Suprapubic skin (tissue), 4 donors: Measurements from ENCODE around the gene ROBO2. TPM values are rescaled to one million over a fixed set of nuclear protein-coding genes. Genes with fewer than 3 reads are reported as not detected.

ENCODE experiments used
- DNase-seq, 2 donors: peaks; one replicate each; pipeline ENCODE4 v3.0.0-alpha.2; 2019; ENCODE audit warnings: low spot score in 2 of 2
- H3K27ac ChIP-seq: fragments of 200-600 bp; sonication (generic); one replicate; pipeline ENCODE4 v1.5.1; 2019
- H3K27me3 ChIP-seq: fragments of 200-600 bp; sonication (generic); one replicate; pipeline ENCODE4 v1.5.1; 2019
- H3K36me3 ChIP-seq: fragments of 200-600 bp; sonication (generic); one replicate; pipeline ENCODE4 v1.5.1; 2019
- H3K4me1 ChIP-seq: fragments of 200-600 bp; sonication (generic); one replicate; pipeline ENCODE4 v1.5.1; 2019
- H3K4me3 ChIP-seq: fragments of 200-600 bp; sonication (generic); one replicate; pipeline ENCODE4 v1.5.1; 2019; ENCODE audit warnings: mild to moderate bottlenecking
- H3K9me3 ChIP-seq: fragments of 200-600 bp; sonication (generic); one replicate; pipeline ENCODE4 v1.5.1; 2019
- EP300 ChIP-seq: sonication (generic); formaldehyde crosslinking; IDR thresholded peaks from one replicate; pipeline ENCODE4 v1.6.1; 2017; ENCODE audit warnings: antibody characterized with exemption
- POLR2A ChIP-seq, 2 donors: fragments of 450-650 bp; IDR thresholded peaks; one replicate each; pipeline ENCODE4 v1.6.1; 2017; ENCODE audit warnings: antibody characterized with exemption in 2 of 2, mild to moderate bottlenecking in 2 of 2, moderate library complexity in 2 of 2
- POLR2AphosphoS5 ChIP-seq, 3 donors: sonication (generic); formaldehyde crosslinking; IDR thresholded peaks; one replicate each; pipeline ENCODE4 v1.6.1; 2017; ENCODE audit warnings: antibody characterized with exemption in 3 of 3
- WGBS: methylation state at CpG from one replicate; pipeline ENCODE4 v1.1.5; 2018; 5-methylcytosine and 5-hydroxymethylcytosine counted together
- total RNA-seq, 4 donors: library from RNA; depleted of rRNA; stranded (reverse); fragments of >200 nt; gene quantifications; one replicate each; pipeline ENCODE4 v1.1.0, GENCODE V29; 2016
- TF ChIP-seq, protein P1 (sequence below), 2 donors: fragments of 200-600 bp in 1 of 2; fragments of 450-650 bp in 1 of 2; sonication (generic) in 1 of 2; IDR thresholded peaks; one replicate each; pipeline ENCODE4 v1.5.1; 2016 to 2019; ENCODE audit warnings: antibody characterized with exemption in 2 of 2, mild to moderate bottlenecking in 1 of 2, moderate library complexity in 1 of 2

Gene ROBO2
- total RNA-seq, 4 donors from 2014 or later: 0.95 to 6.7 (median 2.2) TPM

DNA sequence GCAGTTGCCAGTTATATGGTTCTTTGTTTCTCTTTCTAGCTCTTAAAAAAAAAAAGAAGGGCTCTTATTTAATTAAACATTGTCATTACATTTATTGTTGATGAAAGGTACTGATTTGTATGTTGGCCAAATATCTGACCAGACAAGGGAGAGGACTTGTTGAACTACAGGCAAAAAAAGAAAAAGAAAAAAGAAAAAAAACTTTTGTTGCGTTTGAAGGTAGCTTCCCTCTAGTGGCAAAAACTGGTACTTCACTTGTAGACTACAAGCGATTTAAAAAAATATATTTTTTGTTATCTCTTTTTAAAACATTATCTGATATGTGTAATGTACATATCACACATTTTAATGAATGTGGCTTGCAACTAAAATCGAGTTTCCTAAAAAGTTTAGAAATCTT lies 280.6 kb downstream of the ROBO2 start:
- no peaks in the 10 kb centered on the region for H3K27me3 ChIP-seq
- H3K9me3 ChIP-seq: no peaks in the 10 kb centered on the region
- no peaks in the 10 kb centered on the region for H3K36me3 ChIP-seq
- 32% methylated on average over 3 of the region's 3 CpGs for WGBS
- H3K4me3 ChIP-seq: no peak overlapping the region
- no peak overlapping the region for H3K27ac ChIP-seq
- DNase-seq: no peak
- TF ChIP-seq, protein P1, sequence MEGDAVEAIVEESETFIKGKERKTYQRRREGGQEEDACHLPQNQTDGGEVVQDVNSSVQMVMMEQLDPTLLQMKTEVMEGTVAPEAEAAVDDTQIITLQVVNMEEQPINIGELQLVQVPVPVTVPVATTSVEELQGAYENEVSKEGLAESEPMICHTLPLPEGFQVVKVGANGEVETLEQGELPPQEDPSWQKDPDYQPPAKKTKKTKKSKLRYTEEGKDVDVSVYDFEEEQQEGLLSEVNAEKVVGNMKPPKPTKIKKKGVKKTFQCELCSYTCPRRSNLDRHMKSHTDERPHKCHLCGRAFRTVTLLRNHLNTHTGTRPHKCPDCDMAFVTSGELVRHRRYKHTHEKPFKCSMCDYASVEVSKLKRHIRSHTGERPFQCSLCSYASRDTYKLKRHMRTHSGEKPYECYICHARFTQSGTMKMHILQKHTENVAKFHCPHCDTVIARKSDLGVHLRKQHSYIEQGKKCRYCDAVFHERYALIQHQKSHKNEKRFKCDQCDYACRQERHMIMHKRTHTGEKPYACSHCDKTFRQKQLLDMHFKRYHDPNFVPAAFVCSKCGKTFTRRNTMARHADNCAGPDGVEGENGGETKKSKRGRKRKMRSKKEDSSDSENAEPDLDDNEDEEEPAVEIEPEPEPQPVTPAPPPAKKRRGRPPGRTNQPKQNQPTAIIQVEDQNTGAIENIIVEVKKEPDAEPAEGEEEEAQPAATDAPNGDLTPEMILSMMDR (IDR thresholded peaks at IDR 0.05): peak in 1 of 2 donors; percentile 49
- TF ChIP-seq POLR2AphosphoS5 (IDR thresholded peaks at IDR 0.05): no peak
- no peaks in the 10 kb centered on the region for H3K4me1 ChIP-seq

GRCh38 chr3:77321646-77322045 lies 281.7 kb downstream of the ROBO2 start:
- TF ChIP-seq POLR2AphosphoS5 (IDR thresholded peaks at IDR 0.05): no peak
- TF ChIP-seq, protein P1 (IDR thresholded peaks at IDR 0.05): no peak
- no peak for TF ChIP-seq EP300
- no peak for TF ChIP-seq POLR2A (IDR thresholded peaks at IDR 0.05)
- Histone ChIP-seq H3K27ac (no peak overlapping the region), H3K4me3 (no peak overlapping the region), H3K9me3 (no peaks in the 10 kb centered on the region), H3K27me3 (no peaks in the 10 kb centered on the region), H3K4me1 (no peaks in the 10 kb centered on the region), H3K36me3 (no peaks in the 10 kb centered on the region)
- 53% methylated on average over 6 of the region's 6 CpGs for WGBS
- DNase-seq: no peak

- no peak overlapping the region for H3K27ac ChIP-seq
- H3K27me3 ChIP-seq: no peaks in the 10 kb centered on the region
- no peaks in the 10 kb centered on the region for H3K9me3 ChIP-seq
- no peaks in the 10 kb centered on the region for H3K36me3 ChIP-seq
- DNase-seq: no peak
- H3K4me3 ChIP-seq: no peak overlapping the region
- TF ChIP-seq EP300 (no peak), POLR2AphosphoS5 (IDR thresholded peaks at IDR 0.05) (no peak), POLR2A (IDR thresholded peaks at IDR 0.05) (no peak)
- TF ChIP-seq, protein P1 (IDR thresholded peaks at IDR 0.05): no peak
- H3K4me1 ChIP-seq: peaks cover 6% of the 10 kb centered on the region
Measured at GRCh38 chr3:77323626-77324025, 283.7 kb downstream of the ROBO2 start.

DNA sequence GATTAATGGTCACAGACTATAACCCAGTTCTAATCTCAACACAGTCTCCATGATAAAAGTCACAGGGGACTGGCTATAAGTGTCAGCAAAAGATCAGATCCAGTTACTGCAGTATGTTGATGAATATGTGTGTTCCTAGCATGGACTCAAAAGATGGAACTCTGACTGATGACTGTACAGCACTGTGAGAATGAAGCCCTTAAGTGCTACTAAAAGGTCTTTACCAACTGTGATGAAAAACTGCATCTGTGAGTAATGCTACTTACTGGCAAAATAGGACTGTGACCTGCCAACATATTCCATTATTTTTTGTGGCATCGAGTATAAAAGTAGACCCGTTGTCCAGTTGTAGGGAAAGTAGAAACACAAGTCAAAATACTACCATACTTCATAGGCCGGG lies 284.2 kb downstream of the ROBO2 start:
- H3K27me3 ChIP-seq: no peaks in the 10 kb centered on the region
- WGBS: 81% methylated on average over 3 of the region's 3 CpGs
- no peak for DNase-seq
- peaks cover 6% of the 10 kb centered on the region for H3K4me1 ChIP-seq
- no peak overlapping the region for H3K4me3 ChIP-seq
- H3K36me3 ChIP-seq: no peaks in the 10 kb centered on the region
- no peak overlapping the region for H3K27ac ChIP-seq
- TF ChIP-seq POLR2A (IDR thresholded peaks at IDR 0.05) (no peak), EP300 (no peak), POLR2AphosphoS5 (IDR thresholded peaks at IDR 0.05) (no peak)
- TF ChIP-seq, protein P1 (IDR thresholded peaks at IDR 0.05): no peak
- no peaks in the 10 kb centered on the region for H3K9me3 ChIP-seq

DNA sequence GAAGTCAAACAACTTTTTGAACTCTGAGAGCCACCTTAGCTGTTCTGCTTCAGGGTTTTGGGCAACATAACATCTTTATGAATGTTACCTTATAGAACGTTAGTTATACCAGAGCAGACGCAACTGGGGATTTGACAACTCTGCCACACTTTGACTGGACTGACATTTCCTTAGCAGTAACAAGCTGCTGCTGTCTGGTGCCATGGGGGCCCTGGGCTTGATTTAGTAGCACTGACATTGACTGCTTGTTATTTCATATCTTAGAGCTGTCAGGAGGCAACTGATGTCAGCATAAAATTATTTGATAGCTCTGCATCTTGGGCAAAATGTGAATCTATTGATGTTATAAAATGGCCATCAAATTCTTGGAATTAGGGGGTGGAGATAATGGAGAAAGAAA lies 285.4 kb downstream of the ROBO2 start:
- Histone ChIP-seq H3K27ac (no peak overlapping the region), H3K36me3 (no peaks in the 10 kb centered on the region), H3K9me3 (no peaks in the 10 kb centered on the region), H3K27me3 (no peaks in the 10 kb centered on the region), H3K4me1 (peaks cover 6% of the 10 kb centered on the region), H3K4me3 (no peak overlapping the region)
- TF ChIP-seq EP300: no peak
- TF ChIP-seq, protein P1 (IDR thresholded peaks at IDR 0.05): no peak
- TF ChIP-seq POLR2A (IDR thresholded peaks at IDR 0.05): no peak
- TF ChIP-seq POLR2AphosphoS5 (IDR thresholded peaks at IDR 0.05): no peak
- 80% methylated on average over 2 of the region's 2 CpGs for WGBS
- no peak for DNase-seq
